Measurements from ENCODE around the gene PER3. TPM values are rescaled to one million over a fixed set of nuclear protein-coding genes. Genes with fewer than 3 reads are reported as not detected.

PER3 gene
- total and polyA plus RNA-seq, 4 donors, result 4.4 to 49.0 (median 15.1) TPM

DNA sequence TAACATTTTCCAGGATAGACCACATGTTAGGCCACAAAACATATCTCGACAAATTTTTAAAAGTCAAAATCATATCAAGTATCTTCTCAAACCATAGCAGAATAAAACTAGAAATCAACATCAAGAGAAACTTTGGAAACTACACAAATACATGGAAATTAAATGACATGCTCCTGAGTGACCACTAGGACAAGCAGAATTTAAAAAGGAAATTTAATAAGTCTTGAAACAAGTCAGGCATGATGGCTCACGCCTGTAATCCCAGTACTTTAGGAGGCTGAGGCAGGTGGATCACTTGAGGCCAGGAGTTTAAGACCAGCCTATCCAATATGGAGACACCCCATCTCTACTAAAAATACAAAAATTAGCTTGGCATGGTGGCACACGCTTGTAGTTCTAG lies 95.1 kb downstream of the PER3 start:
- 84 to 89% methylated on average over 3 of the region's 3 CpGs for WGBS, 2 donors

DNA sequence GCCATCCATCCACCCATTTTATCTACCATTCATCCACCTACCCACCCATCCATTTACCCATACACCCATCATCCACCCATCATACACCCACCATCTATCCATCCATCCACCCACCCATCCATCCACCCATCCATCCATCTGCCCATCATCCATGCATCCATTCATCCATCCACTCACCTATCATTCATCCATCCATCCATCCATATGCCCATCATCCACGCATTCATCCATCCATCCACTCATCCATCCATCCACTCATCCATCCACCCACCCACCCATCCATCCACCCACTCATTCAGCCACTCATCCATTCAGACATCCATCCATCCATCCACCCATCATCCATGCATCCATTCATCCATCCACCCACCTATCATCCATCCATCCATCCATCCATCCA lies 100.7 kb downstream of the PER3 start:
- no peak for DNase-seq
- Histone ChIP-seq H3K4me1 (ENCODE audit: control insufficient read depth in 1 of 2, insufficient read depth in 2 of 2, low read length in 2 of 2) (no peaks in the 10 kb centered on the region), H3K9me3 (ENCODE audit: control insufficient read depth, low read length) (no peaks in the 10 kb centered on the region), H3K4me3 (ENCODE audit: low read length in 2 of 2) (no peak overlapping the region), H3K36me3 (ENCODE audit: control insufficient read depth in 1 of 2, insufficient read depth in 2 of 2, low read length in 1 of 2) (no peaks in the 10 kb centered on the region), H3K27ac (ENCODE audit: low read depth in 1 of 2, low read length in 2 of 2) (no peak overlapping the region), H3K27me3 (ENCODE audit: control insufficient read depth in 1 of 2, insufficient read depth in 2 of 2, low read length in 1 of 2) (no peaks in the 10 kb centered on the region)
- intact Hi-C loops (cut with DNase I), result no loop called here
- ATAC-seq (ENCODE audit: low FRiP score), result no peak
- 40 to 98% methylated on average over 1 of the region's 1 CpG for WGBS, 2 donors

More for the DNA sequence above, 95.1 kb downstream of the PER3 start:
- no peak for DNase-seq
- intact Hi-C loops (cut with DNase I), result no loop called here
- ATAC-seq (ENCODE audit: low FRiP score), result no peak
- H3K27ac ChIP-seq (ENCODE audit: low read depth in 1 of 2, low read length in 2 of 2), result no peak overlapping the region
- H3K9me3 ChIP-seq (ENCODE audit: control insufficient read depth, low read length), result no peaks in the 10 kb centered on the region
- H3K36me3 ChIP-seq (ENCODE audit: control insufficient read depth in 1 of 2, insufficient read depth in 2 of 2, low read length in 1 of 2), result no peaks in the 10 kb centered on the region
- no peaks in the 10 kb centered on the region for H3K4me1 ChIP-seq (ENCODE audit: control insufficient read depth in 1 of 2, insufficient read depth in 2 of 2, low read length in 2 of 2)
- no peak overlapping the region for H3K4me3 ChIP-seq (ENCODE audit: low read length in 2 of 2)
- H3K27me3 ChIP-seq (ENCODE audit: control insufficient read depth in 1 of 2, insufficient read depth in 2 of 2, low read length in 1 of 2), result no peaks in the 10 kb centered on the region

GRCh38 chr1:7885513-7886404 lies 101.7 kb downstream of the PER3 start:
- Histone ChIP-seq H3K27me3 (ENCODE audit: control insufficient read depth in 1 of 2, insufficient read depth in 2 of 2, low read length in 1 of 2) (no peaks in the 10 kb centered on the region), H3K9me3 (ENCODE audit: control insufficient read depth, low read length) (no peaks in the 10 kb centered on the region), H3K4me1 (ENCODE audit: control insufficient read depth in 1 of 2, insufficient read depth in 2 of 2, low read length in 2 of 2) (no peaks in the 10 kb centered on the region), H3K4me3 (ENCODE audit: low read length in 2 of 2) (no peak overlapping the region), H3K27ac (ENCODE audit: low read depth in 1 of 2, low read length in 2 of 2) (no peak overlapping the region), H3K36me3 (ENCODE audit: control insufficient read depth in 1 of 2, insufficient read depth in 2 of 2, low read length in 1 of 2) (no peaks in the 10 kb centered on the region)
- WGBS, 2 donors, result 18 to 23% methylated on average over 23 to 27 of the region's 27 CpGs
- intact Hi-C loops (cut with DNase I), result no loop called here
- peak; percentile 36 for ATAC-seq (ENCODE audit: low FRiP score)
- peak in 1 of 2 donors; percentile 55 for DNase-seq

GRCh38 chr1:7886405-7886745 lies 102.3 kb downstream of the PER3 start:
- ATAC-seq (ENCODE audit: low FRiP score) (no peak), DNase-seq (no peak)
- Histone ChIP-seq H3K36me3 (ENCODE audit: control insufficient read depth in 1 of 2, insufficient read depth in 2 of 2, low read length in 1 of 2) (no peaks in the 10 kb centered on the region), H3K27me3 (ENCODE audit: control insufficient read depth in 1 of 2, insufficient read depth in 2 of 2, low read length in 1 of 2) (no peaks in the 10 kb centered on the region), H3K9me3 (ENCODE audit: control insufficient read depth, low read length) (no peaks in the 10 kb centered on the region), H3K27ac (ENCODE audit: low read depth in 1 of 2, low read length in 2 of 2) (no peak overlapping the region), H3K4me3 (ENCODE audit: low read length in 2 of 2) (no peak overlapping the region), H3K4me1 (ENCODE audit: control insufficient read depth in 1 of 2, insufficient read depth in 2 of 2, low read length in 2 of 2) (no peaks in the 10 kb centered on the region)
- 5 to 14% methylated on average over 7 of the region's 7 CpGs for WGBS, 2 donors
- intact Hi-C loops (cut with DNase I), result no loop called here

- intact Hi-C loops (cut with DNase I), result no loop called here
- H3K27me3 ChIP-seq (ENCODE audit: control insufficient read depth in 1 of 2, insufficient read depth in 2 of 2, low read length in 1 of 2), result no peaks in the 10 kb centered on the region
- no peak for ATAC-seq (ENCODE audit: low FRiP score)
- H3K9me3 ChIP-seq (ENCODE audit: control insufficient read depth, low read length), result no peaks in the 10 kb centered on the region
- WGBS, 2 donors, result 84 to 85% methylated on average over 9 of the region's 9 CpGs
- H3K4me3 ChIP-seq (ENCODE audit: low read length in 2 of 2), result no peak overlapping the region
- H3K36me3 ChIP-seq (ENCODE audit: control insufficient read depth in 1 of 2, insufficient read depth in 2 of 2, low read length in 1 of 2), result no peaks in the 10 kb centered on the region
- no peak for DNase-seq
- peaks cover 0 to under 1% of the 10 kb centered on the region in 2 donors for H3K4me1 ChIP-seq (ENCODE audit: control insufficient read depth in 1 of 2, insufficient read depth in 2 of 2, low read length in 2 of 2)
- H3K27ac ChIP-seq (ENCODE audit: low read depth in 1 of 2, low read length in 2 of 2), result no peak overlapping the region
Observed at GRCh38 chr1:7888248-7889081, 104.4 kb downstream of the PER3 start.

DNA sequence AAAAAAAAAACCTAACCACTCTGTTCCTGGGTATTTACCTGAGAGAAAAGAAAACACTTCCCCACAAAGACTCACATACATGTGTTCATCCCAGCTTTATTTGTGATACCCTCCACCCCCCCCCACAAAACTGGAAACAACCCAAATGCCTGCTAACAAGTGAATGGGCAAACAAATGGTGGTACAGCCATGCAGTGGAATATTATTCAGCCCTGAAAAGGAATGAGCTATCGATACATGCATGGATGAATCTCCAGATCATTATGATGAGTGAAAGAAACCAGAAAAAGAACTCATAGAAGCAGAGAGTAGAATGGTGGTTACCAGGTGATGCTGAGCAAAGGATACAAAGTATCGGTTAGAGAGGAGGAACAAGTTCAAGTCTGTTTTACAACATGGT lies 106.8 kb downstream of the PER3 start:
- DNase-seq (no peak), ATAC-seq (ENCODE audit: low FRiP score) (no peak)
- no peak overlapping the region for H3K4me3 ChIP-seq (ENCODE audit: low read length in 2 of 2)
- H3K9me3 ChIP-seq (ENCODE audit: control insufficient read depth, low read length), result no peaks in the 10 kb centered on the region
- WGBS, 2 donors, result 97 to 99% methylated on average over 2 of the region's 2 CpGs
- no peaks in the 10 kb centered on the region for H3K36me3 ChIP-seq (ENCODE audit: control insufficient read depth in 1 of 2, insufficient read depth in 2 of 2, low read length in 1 of 2)
- peaks cover 0 to 3% of the 10 kb centered on the region in 2 donors for H3K4me1 ChIP-seq (ENCODE audit: control insufficient read depth in 1 of 2, insufficient read depth in 2 of 2, low read length in 2 of 2)
- no peak overlapping the region for H3K27ac ChIP-seq (ENCODE audit: low read depth in 1 of 2, low read length in 2 of 2)
- no peaks in the 10 kb centered on the region for H3K27me3 ChIP-seq (ENCODE audit: control insufficient read depth in 1 of 2, insufficient read depth in 2 of 2, low read length in 1 of 2)
- intact Hi-C loops (cut with DNase I), result no loop called here

GRCh38 chr1:7891804-7892203 lies 107.7 kb downstream of the PER3 start:
- Histone ChIP-seq H3K27ac (ENCODE audit: low read depth in 1 of 2, low read length in 2 of 2) (no peak overlapping the region), H3K36me3 (ENCODE audit: control insufficient read depth in 1 of 2, insufficient read depth in 2 of 2, low read length in 1 of 2) (no peaks in the 10 kb centered on the region), H3K4me1 (ENCODE audit: control insufficient read depth in 1 of 2, insufficient read depth in 2 of 2, low read length in 2 of 2) (peaks cover 0 to 3% of the 10 kb centered on the region in 2 donors), H3K9me3 (ENCODE audit: control insufficient read depth, low read length) (no peaks in the 10 kb centered on the region), H3K27me3 (ENCODE audit: control insufficient read depth in 1 of 2, insufficient read depth in 2 of 2, low read length in 1 of 2) (no peaks in the 10 kb centered on the region), H3K4me3 (ENCODE audit: low read length in 2 of 2) (no peak overlapping the region)
- DNase-seq (no peak), ATAC-seq (ENCODE audit: low FRiP score) (no peak)
- intact Hi-C loops (cut with DNase I), result no loop called here
- 86 to 87% methylated on average over 9 of the region's 9 CpGs for WGBS, 2 donors

DNA sequence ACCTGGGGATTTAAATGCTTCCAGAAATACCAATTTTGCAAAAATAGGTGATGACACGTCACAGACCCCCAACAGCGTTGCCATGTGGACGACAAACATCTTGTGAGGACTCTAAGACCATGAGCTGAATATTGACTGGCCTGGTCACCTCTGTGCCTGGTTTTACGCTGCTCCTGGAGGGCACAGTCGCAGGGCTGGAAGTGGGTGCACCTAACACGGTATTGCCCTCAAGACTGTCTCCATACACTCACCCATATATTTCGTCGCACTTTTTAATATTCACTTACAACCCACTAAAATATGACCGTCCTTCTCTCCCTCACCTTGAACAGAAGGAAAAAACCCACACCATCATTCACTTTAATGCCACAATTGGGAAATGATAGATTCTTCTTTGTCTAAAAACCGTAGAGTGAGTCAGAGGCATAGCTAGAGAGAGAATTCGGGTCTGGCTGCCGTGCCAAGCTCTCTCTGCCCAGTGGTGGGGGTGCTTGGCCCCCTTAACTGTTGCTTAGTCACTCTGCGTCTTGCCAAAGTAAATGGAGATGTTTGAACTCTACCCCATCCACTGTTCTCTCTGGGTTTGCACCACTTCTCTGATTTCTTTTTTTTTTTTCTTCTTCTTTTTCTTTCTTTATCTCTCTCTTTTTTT lies 109.6 kb downstream of the PER3 start:
- WGBS, 2 donors, result 52 to 54% methylated on average over 13 of the region's 13 CpGs
- Histone ChIP-seq H3K4me3 (ENCODE audit: low read length in 2 of 2) (no peak overlapping the region), H3K36me3 (ENCODE audit: control insufficient read depth in 1 of 2, insufficient read depth in 2 of 2, low read length in 1 of 2) (no peaks in the 10 kb centered on the region), H3K27ac (ENCODE audit: low read depth in 1 of 2, low read length in 2 of 2) (peak overlapping the region in 1 of 2 donors; percentile 7), H3K9me3 (ENCODE audit: control insufficient read depth, low read length) (no peaks in the 10 kb centered on the region), H3K4me1 (ENCODE audit: control insufficient read depth in 1 of 2, insufficient read depth in 2 of 2, low read length in 2 of 2) (peaks cover 0 to 3% of the 10 kb centered on the region in 2 donors), H3K27me3 (ENCODE audit: control insufficient read depth in 1 of 2, insufficient read depth in 2 of 2, low read length in 1 of 2) (no peaks in the 10 kb centered on the region)
- ATAC-seq (ENCODE audit: low FRiP score) (peak; percentile 85), DNase-seq (peak; percentile 83 to 85)
- intact Hi-C loops (cut with DNase I), result no loop called here

Data from aorta (tissue), 5 donors.